DOHH2 (cell line): Measurements from ENCODE around the gene FLYWCH2.

Source experiments
- EZH2phosphoT487 ChIP-seq: fragments of 200-600 bp; sonication (generic); IDR thresholded peaks from 2 replicates; pipeline ENCODE4 v1.6.1; 2017; ENCODE audit warnings: borderline replicate concordance, mild to moderate bottlenecking, antibody characterized with exemption, low read length, moderate library complexity, mixed read lengths
- TF ChIP-seq, protein P1 (sequence below): fragments of 200-600 bp; sonication (generic); IDR thresholded peaks from one replicate; pipeline ENCODE4 v1.5.1; 2014; ENCODE audit warnings: antibody characterized with exemption, mild to moderate bottlenecking, low read depth, low read length; ENCODE audit not compliant: poor library complexity, severe bottlenecking

DNA sequence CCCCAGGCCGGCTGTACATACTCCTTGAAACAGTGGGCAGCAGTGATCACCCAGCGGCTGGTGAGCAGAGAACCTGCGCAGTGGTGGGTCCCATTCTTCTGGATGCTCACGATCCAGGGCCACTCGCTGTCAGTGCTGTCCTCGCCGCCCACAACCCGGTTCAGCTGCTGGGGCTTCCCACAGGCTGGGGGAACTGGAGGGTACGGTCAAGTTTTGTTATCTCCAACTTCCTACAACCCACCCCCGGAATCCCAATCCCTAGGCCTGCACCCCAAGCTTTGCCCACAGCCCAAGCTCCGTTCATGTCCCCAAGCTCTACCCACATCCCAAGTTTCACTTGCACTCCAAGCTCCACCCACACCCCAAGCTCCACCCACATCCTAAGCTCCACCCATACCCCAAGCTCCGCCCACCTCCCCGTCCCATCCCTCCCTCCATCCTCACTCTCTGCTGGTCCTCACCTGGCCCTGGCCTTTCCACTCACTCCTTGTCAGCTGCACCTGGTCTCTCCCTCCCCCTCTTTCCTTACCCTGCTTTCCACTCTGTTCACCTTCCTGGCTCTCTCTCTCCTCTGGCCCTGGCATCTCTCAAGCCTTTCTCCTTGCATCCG is 26.8 kb upstream of the FLYWCH2 start:
- TF ChIP-seq, protein P1, sequence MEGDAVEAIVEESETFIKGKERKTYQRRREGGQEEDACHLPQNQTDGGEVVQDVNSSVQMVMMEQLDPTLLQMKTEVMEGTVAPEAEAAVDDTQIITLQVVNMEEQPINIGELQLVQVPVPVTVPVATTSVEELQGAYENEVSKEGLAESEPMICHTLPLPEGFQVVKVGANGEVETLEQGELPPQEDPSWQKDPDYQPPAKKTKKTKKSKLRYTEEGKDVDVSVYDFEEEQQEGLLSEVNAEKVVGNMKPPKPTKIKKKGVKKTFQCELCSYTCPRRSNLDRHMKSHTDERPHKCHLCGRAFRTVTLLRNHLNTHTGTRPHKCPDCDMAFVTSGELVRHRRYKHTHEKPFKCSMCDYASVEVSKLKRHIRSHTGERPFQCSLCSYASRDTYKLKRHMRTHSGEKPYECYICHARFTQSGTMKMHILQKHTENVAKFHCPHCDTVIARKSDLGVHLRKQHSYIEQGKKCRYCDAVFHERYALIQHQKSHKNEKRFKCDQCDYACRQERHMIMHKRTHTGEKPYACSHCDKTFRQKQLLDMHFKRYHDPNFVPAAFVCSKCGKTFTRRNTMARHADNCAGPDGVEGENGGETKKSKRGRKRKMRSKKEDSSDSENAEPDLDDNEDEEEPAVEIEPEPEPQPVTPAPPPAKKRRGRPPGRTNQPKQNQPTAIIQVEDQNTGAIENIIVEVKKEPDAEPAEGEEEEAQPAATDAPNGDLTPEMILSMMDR = no peak
- TF ChIP-seq EZH2phosphoT487 = no peak
